K562 (cell line): ENCODE results near the gene PCAT6. TPM values are rescaled to one million over a fixed set of nuclear protein-coding genes. Genes with fewer than 3 reads are reported as not detected.

ENCODE experiments used
- ATAC-seq: fragments of 200-7000 bp; cut with Tn5 transposase; 3 replicates; pipeline ENCODE4 v1.9.1; 2020; ENCODE audit warnings: moderate library complexity
- BruUV-seq: library from RNA; stranded (reverse); fragments of 400-500 nt; replicated peaks from 2 replicates; lab custom pipeline; 2021; lab: Mats Ljungman, UMichigan
- CTCF ChIA-PET: fragments of 300-600 bp; formaldehyde crosslinking; extraction: SDS; loops from one replicate; lab custom pipeline; 2021; ENCODE audit warnings: low intra/inter-chr PET ratio; lab: Yijun Ruan, JAX
- POLR2A ChIA-PET: fragments of 300-600, 350-650 bp; sonication (Branson Sonifier 250); formaldehyde crosslinking; extraction: SDS; loops from one replicate; lab custom pipeline; 2021; ENCODE audit warnings: antibody characterized with exemption, inconsistent platforms; lab: Yijun Ruan, JAX
- DNase-seq, 4 experiments: peaks; one replicate each; pipeline versions ENCODE4 v3.0.0 to v3.0.0-alpha.2; 2011 to 2018; ENCODE audit warnings: low spot score in 3 of 4, mixed read lengths in 3 of 4; ENCODE audit errors: extremely low read depth in 1 of 4
- FAIRE-seq: peaks from 2 replicates; lab custom pipeline; 2011; peaks lifted over from hg19 to GRCh38; lab: Jason Lieb, UNC
- H2AFZ ChIP-seq: 2 replicates; pipeline ENCODE4 v1.6.0; 2011; ENCODE audit warnings: low read depth, low read length, control low read depth, inconsistent platforms
- H3K27ac ChIP-seq: fragments of 200-600 bp; 3 replicates; pipeline ENCODE4 v1.8.0; 2011; ENCODE audit warnings: low read depth, mild to moderate bottlenecking, control low read depth, inconsistent platforms, low read length, moderate library complexity, mixed read lengths; ENCODE audit errors: extremely low read depth
- H3K27me3 ChIP-seq, 2 experiments: fragments of 300-600 bp in 1 of 2; 2 replicates in 1 of 2; 3 replicates in 1 of 2; pipeline versions ENCODE4 v1.6.0 to v1.8.0; 2011; ENCODE audit warnings: inconsistent platforms in 2 of 2, low read length in 2 of 2, mild to moderate bottlenecking in 1 of 2, mixed read lengths in 1 of 2, moderate library complexity in 1 of 2; ENCODE audit not compliant: control insufficient read depth in 2 of 2, insufficient read depth in 2 of 2
- H3K36me3 ChIP-seq: fragments of 300-600 bp; 3 replicates; pipeline ENCODE4 v1.8.0; 2011; ENCODE audit warnings: mild to moderate bottlenecking, low read length, inconsistent platforms; ENCODE audit not compliant: control insufficient read depth, insufficient read depth
- H3K4me1 ChIP-seq, 2 experiments: fragments of 200-600 bp in 1 of 2; replicated peaks in 1 of 2; 2 replicates in 1 of 2; 3 replicates in 1 of 2; pipeline versions ENCODE4 v1.5.1 to v1.8.0; 2011; ENCODE audit warnings: inconsistent platforms in 2 of 2, low read length in 2 of 2, mild to moderate bottlenecking in 1 of 2, mixed read lengths in 1 of 2, moderate library complexity in 1 of 2; ENCODE audit not compliant: control insufficient read depth in 2 of 2, insufficient read depth in 2 of 2
- H3K4me2 ChIP-seq: 2 replicates; pipeline ENCODE4 v1.6.1; 2011; ENCODE audit warnings: low read length, control low read depth, inconsistent platforms, mixed read lengths; ENCODE audit not compliant: insufficient read depth
- H3K4me3 ChIP-seq: fragments of 200-600 bp; sonication (generic), shearing (Covaris generic); 2 replicates; pipeline ENCODE4 v1.5.1; 2016; ENCODE audit warnings: control low read depth, inconsistent platforms
- H3K79me2 ChIP-seq: fragments of 200-600 bp; 3 replicates; pipeline ENCODE4 v1.8.0; 2011; ENCODE audit warnings: low read length, inconsistent platforms; ENCODE audit not compliant: control insufficient read depth, insufficient read depth
- H3K9ac ChIP-seq, 2 experiments: 2 replicates each; pipeline versions ENCODE4 v1.6.0 to v1.6.1; 2011; ENCODE audit warnings: low read depth in 2 of 2, low read length in 2 of 2, control low read depth in 1 of 2, inconsistent platforms in 1 of 2, mild to moderate bottlenecking in 1 of 2, mixed read lengths in 1 of 2; ENCODE audit not compliant: insufficient read depth in 1 of 2
- H3K9me1 ChIP-seq: one replicate; pipeline ENCODE4 v1.6.0; 2011; ENCODE audit warnings: inconsistent platforms, mild to moderate bottlenecking, low read length, moderate library complexity; ENCODE audit not compliant: control insufficient read depth, insufficient read depth
- H3K9me3 ChIP-seq: replicated peaks from 2 replicates; pipeline ENCODE4 v1.5.1; 2011; ENCODE audit warnings: low read depth, low read length, inconsistent platforms; ENCODE audit not compliant: control insufficient read depth, insufficient read depth
- H4K20me1 ChIP-seq: replicated peaks from 2 replicates; pipeline ENCODE4 v1.6.1; 2011; ENCODE audit warnings: low read length, inconsistent platforms, mixed read lengths; ENCODE audit not compliant: control insufficient read depth, insufficient read depth
- ATF3 ChIP-seq, 2 experiments: fragments of 450-650 bp in 1 of 2; sonication (generic) in 1 of 2; formaldehyde crosslinking in 1 of 2; IDR thresholded peaks in 1 of 2; conservative IDR thresholded peaks in 1 of 2; 2 replicates each; pipeline versions ENCODE4 v1.6.1 to v1.8.1; 2016 to 2023; ENCODE audit warnings: mild to moderate bottlenecking in 2 of 2, moderate library complexity in 2 of 2, inconsistent platforms in 1 of 2, missing genetic modification reagents in 1 of 2
- ATF6 ChIP-seq: sonication (generic); formaldehyde crosslinking; IDR thresholded peaks from 2 replicates; pipeline ENCODE4 v1.4.0; 2020; ENCODE audit warnings: mild to moderate bottlenecking, missing genetic modification reagents
- BRCA1 ChIP-seq, 2 experiments: fragments of 450-650 bp in 1 of 2; sonication (generic) in 1 of 2; formaldehyde crosslinking in 1 of 2; IDR thresholded peaks; 2 replicates each; pipeline versions ENCODE4 v1.5.0 to v1.6.1; 2017 to 2020; ENCODE audit warnings: mild to moderate bottlenecking in 1 of 2, missing genetic modification reagents in 1 of 2
- ELK3 ChIP-seq: fragments of 450-650 bp; formaldehyde crosslinking; IDR thresholded peaks from 2 replicates; pipeline ENCODE4 v1.4.0; 2020; ENCODE audit warnings: mild to moderate bottlenecking
- FOXK2 ChIP-seq, 2 experiments: fragments of 450-650 bp; IDR thresholded peaks in 1 of 2; conservative IDR thresholded peaks in 1 of 2; 2 replicates each; pipeline ENCODE4 v1.6.1; 2016; ENCODE audit warnings: low read depth in 2 of 2, mild to moderate bottlenecking in 1 of 2
- JUND ChIP-seq, 2 experiments: IDR thresholded peaks; 2 replicates in 1 of 2; 3 replicates in 1 of 2; pipeline ENCODE4 v1.6.1; 2011; ENCODE audit warnings: borderline replicate concordance in 2 of 2, low read depth in 2 of 2, low read length in 2 of 2, improper control_type of control experiment in 1 of 2, missing biosample characterization in 1 of 2, missing genetic modification characterization in 1 of 2, missing genetic modification reagents in 1 of 2
- MTA1 ChIP-seq: fragments of 450-650 bp; IDR thresholded peaks from 2 replicates; pipeline ENCODE4 v1.6.1; 2017; ENCODE audit warnings: borderline replicate concordance
- RFX7 ChIP-seq: fragments of 250-450 bp; sonication (Bioruptor Pico); IDR thresholded peaks from 2 replicates; pipeline ENCODE4 v1.5.1; 2021; ENCODE audit warnings: mild to moderate bottlenecking
- THRA ChIP-seq: fragments of 450-650 bp; IDR thresholded peaks from 2 replicates; pipeline ENCODE4 v1.6.1; 2017; ENCODE audit warnings: mild to moderate bottlenecking, moderate library complexity
- WGBS: fragments of 100-300 bp; shearing (Covaris generic); methylation state at CpG from one replicate; pipeline ENCODE4 v1.1.6; 2016; ENCODE audit warnings: low coverage, mixed read lengths; ENCODE audit not compliant: insufficient coverage; ENCODE audit errors: missing lambda C conversion rate; 5-methylcytosine and 5-hydroxymethylcytosine counted together
- in situ Hi-C: fragments of 300-500 bp; cut with MboI; formaldehyde crosslinking; loops from 4 replicates; pipeline ENCODE4 v1.15.0; 2018; ENCODE audit warnings: inconsistent platforms, mixed read lengths
- intact Hi-C: fragments of 100-400 bp; cut with micrococcal nuclease; formaldehyde crosslinking; loops from 2 replicates; pipeline ENCODE4 v1.14.2; 2022
- polyA plus RNA-seq, 8 experiments: library from polyadenylated mRNA; depleted of rRNA in 4 of 8; stranded (reverse) in 5 of 8; unstranded in 3 of 8; fragments of >200 nt; fragmentation: Nextera tagmentation in 2 of 8; fragmentation: Illumina TruSeq in 1 of 8; extraction: Ambion mirVana in 2 of 8; extraction: Trizol in 1 of 8; gene quantifications; 2 replicates each; pipeline versions ENCODE4 v1.2.1 to v1.2.3, GENCODE V29; 2011 to 2014; ENCODE audit warnings: inconsistent platforms in 1 of 8, missing spikeins in 1 of 8
- total RNA-seq, 7 experiments: library from RNA; depleted of rRNA in 6 of 7; stranded (reverse); fragments of >200 nt in 6 of 7; fragmentation: Illumina TruSeq in 2 of 7; extraction: Trizol in 2 of 7; gene quantifications; 2 replicates each; pipeline versions ENCODE4 v1.2.1 to v1.2.3, GENCODE V29; 2011 to 2021; ENCODE audit warnings: low replicate concordance in 1 of 7

PCAT6 gene
- total and polyA plus RNA-seq, 9 of the 15 experiments (the other 6 are each of a cell fraction or from before 2014, with no cell fraction given) = 0.25 to 2.4 (median 0.54) TPM; not detected in 1

GRCh38 chr1:202811296-202812175 lies 782 bp downstream of the PCAT6 start (continued):
- TF ChIP-seq ELK3 (CRISPR knock-in tag) (no peak), RFX7 (CRISPR knock-in tag) (no peak)

- no TSS peak for BruUV-seq
- 42% methylated on average over 9 of the region's 9 CpGs for WGBS
- peaks cover 27 to 29% of the 10 kb centered on the region in 2 experiments for H3K4me1 ChIP-seq
- H2AFZ ChIP-seq = 0 out of 2 replicates have a peak overlapping the region, but pooled peaks have one; percentile 92
- H3K27ac ChIP-seq = no peak overlapping the region
- intact Hi-C loops = loop anchor here (5.0 kb wide), 1 partner anchor 185 kb away; no protein-coding TSS in a partner anchor
- in situ Hi-C loops = no loop called here
- peaks cover 0 to 3% of the 10 kb centered on the region in 2 experiments; a peak in 1 of 5 replicates for H3K27me3 ChIP-seq
- ATAC-seq (no peak), FAIRE-seq (no peak), DNase-seq (no peak)
- peak overlapping the region; percentile 92 for H3K4me2 ChIP-seq
- CTCF ChIA-PET = interaction anchor here (0.6 kb wide), 1 partner anchor 169 kb away, joined by 3 read pairs; no protein-coding TSS in a partner anchor
- peak overlapping the region; percentile 12 to 62; a peak in 1 of 4 replicates for H3K9ac ChIP-seq
- POLR2A ChIA-PET = interaction anchor here (0.7 to 2.9 kb wide), 5 partner anchors 9 to 60 kb away, joined by 3 to 7 read pairs (median 3); no protein-coding TSS in a partner anchor
- no peaks in the 10 kb centered on the region for H3K9me3 ChIP-seq
- H3K9me1 ChIP-seq = no peaks in the 10 kb centered on the region
- H3K79me2 ChIP-seq = peaks cover 11% of the 10 kb centered on the region
- H4K20me1 ChIP-seq = no peaks in the 10 kb centered on the region
- H3K4me3 ChIP-seq = no peak overlapping the region
- H3K36me3 ChIP-seq = no peaks in the 10 kb centered on the region
- no peak for TF ChIP-seq BRCA1 (IDR thresholded peaks at IDR 0.05)
- TF ChIP-seq BRCA1 (CRISPR knock-in tag; IDR thresholded peaks at IDR 0.05) = no peak
- no peak for TF ChIP-seq THRA
- TF ChIP-seq MTA1 = no peak
- TF ChIP-seq JUND (IDR thresholded peaks at IDR 0.05; ENCODE audit: borderline replicate concordance, low read depth, low read length) = 0 out of 2 replicates have a peak, but pooled peaks have one; percentile 11
- TF ChIP-seq JUND (tag; IDR thresholded peaks at IDR 0.05; ENCODE audit: borderline replicate concordance, low read depth, low read length) = no peak
- no peak for TF ChIP-seq FOXK2 (conservative IDR thresholded peaks at IDR 0.05 in 1 of 2, IDR thresholded peaks at IDR 0.05 in 1 of 2; ENCODE audit: low read depth in 2 of 2)
- TF ChIP-seq ATF6 (CRISPR knock-in tag) = no peak
- TF ChIP-seq ATF3 (IDR thresholded peaks at IDR 0.05) = peak; percentile 26
- TF ChIP-seq ATF3 (CRISPR knock-in tag; conservative IDR thresholded peaks at IDR 0.05) = no peak
These were observed 1.6 kb downstream of the PCAT6 start for GRCh38 chr1:202812176-202813026.
